HG02973 (cell line): ENCODE results near the gene TMED10.

Source experiments
- ATAC-seq: cut with Tn5 transposase; IDR thresholded peaks from one replicate; pipeline ENCODE4 v1.9.1; 2021; ENCODE audit warnings: moderate library complexity; ENCODE audit not compliant: unreplicated experiment

TMED10 gene

DNA sequence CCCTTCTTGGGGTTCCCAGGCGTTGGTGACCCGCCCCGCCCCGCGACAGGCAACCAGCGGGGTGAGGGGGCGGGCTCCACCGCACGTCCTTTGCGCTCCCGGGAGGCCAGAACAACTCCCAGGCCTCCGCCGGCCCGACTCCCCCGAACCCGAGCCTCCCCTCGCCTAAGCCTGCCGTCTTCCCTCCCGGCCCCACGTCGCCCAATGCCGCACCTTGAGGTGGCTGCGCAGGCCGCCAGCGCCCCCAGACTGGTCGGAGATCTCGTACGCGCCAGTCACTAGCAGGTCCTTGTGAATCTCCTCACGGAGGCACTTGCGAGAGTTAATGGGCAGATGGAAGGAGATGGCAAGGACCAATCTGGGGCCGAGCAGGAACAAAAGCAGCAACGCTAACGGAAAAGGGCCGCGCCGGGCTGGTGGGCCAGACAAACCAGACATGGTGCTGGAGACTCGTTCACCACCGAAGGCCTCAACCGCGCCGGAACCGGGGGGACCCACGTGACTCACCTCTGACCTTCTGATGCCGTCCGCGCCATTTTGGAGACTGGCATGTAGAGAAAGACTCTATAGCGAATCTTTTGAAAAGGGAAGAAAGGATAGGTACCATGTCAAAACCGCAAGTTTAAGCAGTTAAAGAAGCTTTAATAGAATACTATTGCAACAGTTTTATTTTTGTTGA lies at the start of gene TMED10:
Gene TMED10 (minus strand): TSS at position 471 of the 679 bp plus-strand sequence. CDS start 33 bp downstream, at position 438.
- peak; percentile 62 for ATAC-seq

GRCh38 chr14:75224561-75224960 lies 48.1 kb upstream of the TMED10 start:
- ATAC-seq = no peak

- ATAC-seq = no peak
Measured at GRCh38 chr14:75223664-75224154, 47.3 kb upstream of the TMED10 start.

DNA sequence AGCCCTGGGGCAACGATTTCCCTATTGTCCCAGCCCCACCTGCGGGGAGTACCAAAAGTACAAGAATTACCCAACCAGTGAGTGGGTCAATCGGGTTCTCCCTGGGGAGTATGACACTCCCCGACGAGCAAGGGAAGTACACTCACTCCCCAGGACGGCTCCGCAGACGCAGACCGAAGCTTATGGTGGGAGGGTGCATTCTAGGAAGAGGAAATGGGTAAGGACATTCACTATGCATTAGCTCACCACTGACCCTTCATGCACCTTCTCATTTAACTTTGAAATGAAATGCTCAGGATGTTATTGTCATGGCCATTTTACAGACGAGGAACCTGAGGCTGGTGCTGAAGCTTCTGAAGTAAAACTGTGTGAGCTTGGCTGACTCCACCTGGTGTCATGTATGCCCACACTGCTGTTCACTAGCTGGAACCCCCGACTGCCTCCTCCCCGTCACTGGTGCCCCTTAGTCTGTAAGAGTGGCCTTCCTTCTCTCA lies 45.8 kb upstream of the TMED10 start:
- no peak for ATAC-seq

DNA sequence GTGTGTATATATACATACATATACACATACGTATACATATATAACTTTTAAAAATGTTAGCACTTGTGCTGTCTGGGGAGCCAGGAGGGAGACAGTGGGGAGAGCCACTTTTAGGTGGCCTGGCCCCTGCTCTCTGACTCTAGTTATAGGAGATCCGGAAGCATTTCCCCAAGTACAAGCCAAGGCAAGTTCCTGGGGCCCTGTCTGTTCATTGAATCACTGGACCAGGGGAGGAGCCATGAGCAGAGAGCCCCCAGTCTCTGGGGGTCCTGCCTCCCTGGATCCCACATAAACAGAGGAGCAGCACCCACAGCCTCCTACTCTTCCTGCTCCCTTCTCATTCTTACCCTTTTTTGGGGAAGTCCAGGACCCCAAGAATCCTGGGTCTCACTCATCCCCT lies 45.4 kb upstream of the TMED10 start:
- ATAC-seq = no peak

- no peak for ATAC-seq
Measured at GRCh38 chr14:75220156-75220555, 43.7 kb upstream of the TMED10 start.

- ATAC-seq = no peak
Measured at GRCh38 chr14:75217508-75218206, 41.2 kb upstream of the TMED10 start.

DNA sequence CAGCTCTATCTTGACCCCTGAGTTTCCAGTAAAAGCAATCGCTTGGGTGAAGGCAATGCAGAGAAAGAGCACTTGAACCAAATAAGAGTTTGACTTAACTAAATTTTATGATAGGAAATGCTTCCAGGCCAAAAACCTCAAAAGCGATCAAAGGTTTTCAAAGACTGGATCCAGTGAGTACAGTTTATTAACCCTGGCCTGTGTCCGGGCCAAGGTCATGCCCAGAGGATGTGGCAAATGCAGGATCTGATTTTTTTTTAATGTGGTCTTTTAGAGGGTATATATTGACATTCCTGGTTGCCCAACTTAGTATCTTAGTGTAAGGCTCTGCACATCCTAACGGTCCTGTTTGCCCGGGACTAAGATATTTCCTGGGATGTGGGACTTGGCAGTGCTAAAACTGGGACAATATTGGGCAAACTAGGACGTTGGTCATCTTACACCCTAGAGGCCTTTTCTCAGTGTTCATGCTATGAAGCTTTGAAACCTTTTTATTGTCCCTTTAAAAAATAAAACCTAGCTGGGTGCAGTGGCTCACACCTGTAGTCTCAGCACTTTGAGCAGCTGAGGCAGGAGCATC lies 40.1 kb upstream of the TMED10 start:
- no peak for ATAC-seq

DNA sequence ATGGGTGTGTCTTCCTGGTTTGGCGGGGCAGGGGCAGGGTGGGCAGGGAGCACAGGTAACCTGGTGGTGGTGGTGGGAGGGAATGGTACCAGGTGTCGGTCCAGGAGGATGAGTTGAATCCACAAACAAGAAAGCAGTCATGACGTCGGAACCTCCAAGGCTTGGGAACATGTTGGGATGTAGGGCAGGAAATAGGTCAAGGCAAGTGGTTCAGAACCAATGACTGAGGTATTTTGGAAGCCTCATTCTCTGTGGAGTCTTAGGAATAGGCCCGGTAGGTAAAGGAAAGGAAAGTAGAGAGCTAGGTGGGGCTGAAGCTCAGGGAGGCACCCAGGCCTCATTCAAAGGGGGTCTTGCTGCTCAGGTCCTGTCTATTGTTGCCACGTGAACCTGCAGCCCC lies 39.1 kb upstream of the TMED10 start:
- ATAC-seq = no peak

GRCh38 chr14:75214558-75214957 lies 38.1 kb upstream of the TMED10 start:
- no peak for ATAC-seq

- no peak for ATAC-seq
Measured at GRCh38 chr14:75213172-75213571, 36.8 kb upstream of the TMED10 start.

- ATAC-seq = no peak
Measured at GRCh38 chr14:75208843-75209242, 32.4 kb upstream of the TMED10 start.

DNA sequence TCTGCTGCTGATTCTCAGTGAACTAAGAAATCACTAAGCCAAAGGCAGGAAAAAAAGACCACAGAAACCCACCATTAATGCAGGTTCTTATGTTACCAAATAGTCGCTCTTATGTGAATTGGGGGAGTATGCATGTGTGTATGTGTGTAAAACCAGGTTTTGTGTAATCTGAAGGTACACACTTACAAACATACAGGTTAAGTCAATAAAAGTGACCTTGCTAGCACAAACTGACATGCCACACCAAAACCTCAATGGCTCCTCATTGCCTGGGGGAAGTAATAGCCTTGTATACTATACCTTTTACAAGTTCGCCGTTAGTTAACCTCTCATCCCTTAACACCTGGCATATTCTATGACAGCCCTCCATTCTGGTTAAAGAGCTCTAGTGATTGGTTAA lies 29.8 kb upstream of the TMED10 start:
- no peak for ATAC-seq

GRCh38 chr14:75205591-75205990 lies 29.2 kb upstream of the TMED10 start:
- no peak for ATAC-seq

DNA sequence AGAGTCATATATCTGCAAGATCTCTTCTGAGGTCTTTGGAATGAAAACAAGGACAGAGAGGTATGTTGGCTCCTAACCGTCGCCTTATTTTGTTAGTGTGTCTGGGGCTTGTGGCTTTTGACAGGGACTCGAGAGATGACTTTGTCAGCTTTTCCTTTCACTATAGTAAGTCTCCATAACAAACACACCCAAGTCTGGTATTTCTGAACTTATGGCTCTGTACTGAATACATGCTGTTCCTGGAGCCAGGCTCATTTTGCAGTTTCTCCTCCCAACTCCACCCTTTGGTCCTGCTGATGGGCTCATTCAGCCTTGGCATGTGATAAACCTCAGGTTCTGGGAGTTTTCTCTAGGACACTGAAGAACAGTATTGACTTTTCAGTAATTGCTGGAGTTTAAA lies 27.7 kb upstream of the TMED10 start:
- no peak for ATAC-seq

DNA sequence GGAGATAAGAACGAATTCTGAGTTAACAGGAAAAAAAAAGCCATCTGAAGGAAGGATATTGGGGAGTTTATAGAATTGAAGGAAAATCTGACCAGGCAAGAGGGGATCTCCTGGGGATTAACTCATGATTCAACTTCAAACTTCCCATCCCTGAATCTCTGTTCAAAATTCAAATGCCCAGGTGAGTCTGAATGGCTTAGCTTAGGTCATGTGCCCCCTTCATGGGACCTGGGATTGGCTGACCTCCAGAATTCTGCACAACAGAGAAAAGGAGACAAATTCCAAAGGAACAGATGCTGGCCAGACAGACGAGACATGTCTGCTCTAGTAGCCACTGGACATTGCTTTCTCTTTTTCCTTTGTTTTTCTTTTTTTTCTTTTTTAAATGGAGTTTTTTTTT lies 26.2 kb upstream of the TMED10 start:
- ATAC-seq = no peak

DNA sequence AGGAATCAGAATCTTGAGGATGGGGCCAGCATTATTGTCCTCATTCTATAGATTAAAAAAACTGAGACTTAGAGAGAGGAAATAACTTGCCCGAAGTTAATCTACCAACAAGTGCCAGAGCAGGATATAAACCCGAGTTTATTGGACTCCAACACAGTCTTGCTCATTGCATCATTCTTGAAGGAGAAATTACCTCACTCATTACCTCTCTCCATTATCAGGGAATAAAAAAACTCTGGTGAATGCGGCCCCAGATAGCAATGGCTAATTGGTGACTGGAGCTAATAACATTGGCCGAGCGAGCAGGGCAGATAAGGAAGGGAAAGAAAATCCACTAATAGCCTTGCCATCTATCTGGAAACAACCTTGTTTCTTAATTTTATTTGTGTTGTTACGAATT lies 24.7 kb upstream of the TMED10 start:
- no peak for ATAC-seq

- ATAC-seq = no peak
Measured at GRCh38 chr14:75200451-75200850, 24.0 kb upstream of the TMED10 start.

DNA sequence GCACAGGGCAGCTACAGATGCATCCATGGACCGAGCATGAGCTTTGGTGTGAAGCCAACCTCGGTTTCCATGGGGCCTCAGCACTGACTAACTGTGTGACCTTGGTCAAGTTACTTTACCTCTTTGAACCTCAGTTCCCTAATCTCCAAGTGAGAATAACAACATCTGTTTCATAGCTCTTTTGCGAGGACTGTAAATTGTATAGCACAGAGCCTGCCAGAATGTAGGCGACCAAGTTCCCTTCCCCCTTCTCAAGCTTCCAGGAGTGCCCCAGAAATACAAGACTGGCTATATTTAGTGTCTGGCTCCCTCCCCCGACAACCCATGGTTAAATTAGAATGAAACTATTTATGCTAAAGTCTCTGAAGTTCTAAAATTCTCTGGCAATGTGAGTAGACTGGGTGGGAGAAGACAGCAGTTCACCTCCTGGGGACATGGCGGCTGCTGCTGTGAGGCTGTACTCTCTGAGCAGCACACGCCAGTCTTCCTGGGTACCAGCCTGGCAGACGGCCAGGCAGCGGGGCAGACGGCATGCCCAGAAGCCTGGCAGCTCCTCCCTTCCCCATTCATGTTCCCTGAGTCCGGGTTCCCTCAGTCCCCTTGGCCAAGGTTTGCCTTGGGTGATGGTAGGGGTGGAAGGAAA lies 22.0 kb upstream of the TMED10 start:
- no peak for ATAC-seq

GRCh38 chr14:75197338-75197737 lies 20.9 kb upstream of the TMED10 start:
- ATAC-seq = no peak

DNA sequence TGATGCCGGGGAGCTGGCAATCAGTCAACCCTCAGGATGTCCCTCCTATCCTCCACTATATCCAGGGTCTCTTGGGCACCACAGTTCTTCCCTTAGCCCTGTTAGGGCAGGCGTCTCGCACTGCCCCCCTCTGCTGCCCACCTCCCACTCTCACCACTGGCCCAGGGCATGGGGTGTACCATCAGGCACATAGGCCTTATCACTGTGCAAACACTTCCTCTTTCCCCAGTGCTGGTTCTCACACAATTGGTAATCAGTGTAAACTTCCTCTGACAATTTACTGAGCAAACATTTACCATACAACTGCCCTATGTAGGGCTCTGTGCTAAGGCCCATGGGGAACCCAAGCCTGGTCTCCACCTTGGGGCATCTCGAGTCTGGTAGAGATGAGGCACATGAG lies 20.1 kb upstream of the TMED10 start:
- no peak for ATAC-seq
